Lung (tissue), 12 donors: ENCODE measurements around the gene TNFRSF4. TPM values are rescaled to one million over a fixed set of nuclear protein-coding genes. Genes with fewer than 3 reads are reported as not detected.

Experiments
- ATAC-seq: fragments of 200-7000 bp; cut with Tn5 transposase; one replicate; pipeline ENCODE4 v1.9.1; 2020; ENCODE audit warnings: moderate number of reproducible peaks; ENCODE audit not compliant: insufficient read depth, low FRiP score
- DNase-seq, 3 donors: peaks; one replicate each; pipeline ENCODE4 v3.0.0-alpha.2; 2013 to 2017
- H3K27ac ChIP-seq, 2 donors: one replicate each; pipeline ENCODE4 v1.5.1; 2013; ENCODE audit warnings: mild to moderate bottlenecking in 2 of 2, moderate library complexity in 2 of 2, control low read depth in 1 of 2, inconsistent platforms in 1 of 2, low read depth in 1 of 2, low read length in 1 of 2
- H3K27me3 ChIP-seq, 3 donors: one replicate each; pipeline ENCODE4 v1.5.1; 2013; ENCODE audit warnings: low read length in 2 of 3; ENCODE audit not compliant: control insufficient read depth in 3 of 3, insufficient read depth in 3 of 3
- H3K36me3 ChIP-seq, 4 donors: one replicate each; pipeline ENCODE4 v1.5.1; 2013; ENCODE audit warnings: low read length in 4 of 4, mild to moderate bottlenecking in 1 of 4, moderate library complexity in 1 of 4; ENCODE audit not compliant: control insufficient read depth in 4 of 4, insufficient read depth in 4 of 4
- H3K4me1 ChIP-seq, 5 donors: one replicate each; pipeline ENCODE4 v1.5.1; 2013; ENCODE audit warnings: low read length in 5 of 5, mild to moderate bottlenecking in 2 of 5, moderate library complexity in 1 of 5; ENCODE audit not compliant: control insufficient read depth in 5 of 5, insufficient read depth in 5 of 5
- H3K4me3 ChIP-seq: one replicate; pipeline ENCODE4 v1.5.1; 2013; ENCODE audit warnings: mild to moderate bottlenecking, control low read depth, moderate library complexity
- H3K9ac ChIP-seq, 2 donors: one replicate each; pipeline ENCODE4 v1.5.1; 2013; ENCODE audit warnings: low read length in 2 of 2, control low read depth in 1 of 2; ENCODE audit not compliant: insufficient read depth in 1 of 2
- H3K9me3 ChIP-seq, 4 donors: one replicate each; pipeline ENCODE4 v1.5.1; 2013; ENCODE audit warnings: low read length in 3 of 4, mild to moderate bottlenecking in 1 of 4, moderate library complexity in 1 of 4; ENCODE audit not compliant: control insufficient read depth in 4 of 4, insufficient read depth in 3 of 4
- WGBS, 2 donors: extraction: QIAGEN DNeasy Blood & Tissue Kit; methylation state at CpG; one replicate each; pipeline ENCODE4 v1.1.7; 2013; 5-methylcytosine and 5-hydroxymethylcytosine counted together
- polyA plus RNA-seq, 2 donors: library from polyadenylated mRNA; stranded (reverse); fragments of 200-250 nt; gene quantifications; one replicate each; pipeline ENCODE4 v1.2.1, GENCODE V29; 2013
- total RNA-seq, 2 donors: library from RNA; depleted of rRNA in 1 of 2; stranded (reverse); fragments of >200 nt in 1 of 2; gene quantifications; one replicate each; pipeline ENCODE4 v1.2.1, GENCODE V29; 2014 to 2021
- TF ChIP-seq, protein P1 (sequence below): IDR thresholded peaks from 2 replicates; pipeline ENCODE4 v1.5.1; 2012; ENCODE audit warnings: mild to moderate bottlenecking; ENCODE audit errors: control extremely low read depth, extremely low read depth
- donor health status: control.
- donor health status: control.
- donor health status: Bipolar disorder and iron deficiency.
- donor health status: healthy.
- donor health status: DM: yes; HTN: yes; CAD: no.

Gene TNFRSF4
- total and polyA plus RNA-seq, 4 donors, result 3.6 to 11.3 (median 6.9) TPM

DNA sequence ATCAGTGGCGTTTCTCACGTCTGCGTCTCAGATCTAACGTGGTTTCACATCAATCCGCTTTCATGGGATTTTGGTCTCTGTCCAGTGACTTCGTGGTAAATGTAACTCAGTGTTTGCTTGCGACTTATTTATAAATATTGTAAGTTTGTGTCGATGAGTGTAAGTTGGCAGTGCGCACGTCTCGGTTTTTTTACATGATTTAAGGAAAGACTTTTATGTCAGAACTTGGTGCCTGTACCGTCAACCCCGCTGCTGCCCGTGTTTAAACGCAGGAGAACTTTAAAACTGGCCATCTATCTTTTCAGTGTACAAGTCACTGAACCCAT is 19.6 kb upstream of the TNFRSF4 start:
- no peak overlapping the region for H3K4me3 ChIP-seq
- no peak overlapping the region for H3K9ac ChIP-seq

DNA sequence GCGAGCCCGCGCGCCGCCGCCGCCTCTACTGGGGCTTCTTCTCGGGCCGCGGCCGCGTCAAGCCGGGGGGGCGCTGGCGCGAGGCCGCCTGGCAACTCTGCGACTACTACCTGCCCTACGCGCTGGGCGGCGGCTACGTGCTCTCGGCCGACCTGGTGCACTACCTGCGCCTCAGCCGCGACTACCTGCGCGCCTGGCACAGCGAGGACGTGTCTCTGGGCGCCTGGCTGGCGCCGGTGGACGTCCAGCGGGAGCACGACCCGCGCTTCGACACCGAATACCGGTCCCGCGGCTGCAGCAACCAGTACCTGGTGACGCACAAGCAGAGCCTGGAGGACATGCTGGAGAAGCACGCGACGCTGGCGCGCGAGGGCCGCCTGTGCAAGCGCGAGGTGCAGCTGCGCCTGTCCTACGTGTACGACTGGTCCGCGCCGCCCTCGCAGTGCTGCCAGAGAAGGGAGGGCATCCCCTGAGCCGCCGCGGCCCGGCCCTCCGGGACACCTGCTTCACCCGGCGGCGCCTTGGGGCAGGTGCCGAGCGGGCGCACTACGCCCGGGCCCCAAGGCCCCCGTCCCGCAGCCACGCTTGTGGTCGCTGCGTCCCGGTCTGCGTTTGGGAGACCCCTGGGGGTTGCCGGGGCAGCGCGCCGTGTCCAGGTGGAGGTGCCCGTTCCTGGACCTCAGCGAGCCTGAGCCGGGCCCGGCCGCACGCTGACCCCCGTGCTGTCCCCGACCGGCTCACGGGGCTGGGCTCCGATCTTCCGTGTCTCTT is 19.0 kb upstream of the TNFRSF4 start:
- 78 to 82% methylated on average over 97 to 98 of the region's 98 CpGs for WGBS, 2 donors
- H3K27me3 ChIP-seq, result peaks cover 0 to 13% (median 0%) of the 10 kb centered on the region in 3 donors
- TF ChIP-seq, protein P1, sequence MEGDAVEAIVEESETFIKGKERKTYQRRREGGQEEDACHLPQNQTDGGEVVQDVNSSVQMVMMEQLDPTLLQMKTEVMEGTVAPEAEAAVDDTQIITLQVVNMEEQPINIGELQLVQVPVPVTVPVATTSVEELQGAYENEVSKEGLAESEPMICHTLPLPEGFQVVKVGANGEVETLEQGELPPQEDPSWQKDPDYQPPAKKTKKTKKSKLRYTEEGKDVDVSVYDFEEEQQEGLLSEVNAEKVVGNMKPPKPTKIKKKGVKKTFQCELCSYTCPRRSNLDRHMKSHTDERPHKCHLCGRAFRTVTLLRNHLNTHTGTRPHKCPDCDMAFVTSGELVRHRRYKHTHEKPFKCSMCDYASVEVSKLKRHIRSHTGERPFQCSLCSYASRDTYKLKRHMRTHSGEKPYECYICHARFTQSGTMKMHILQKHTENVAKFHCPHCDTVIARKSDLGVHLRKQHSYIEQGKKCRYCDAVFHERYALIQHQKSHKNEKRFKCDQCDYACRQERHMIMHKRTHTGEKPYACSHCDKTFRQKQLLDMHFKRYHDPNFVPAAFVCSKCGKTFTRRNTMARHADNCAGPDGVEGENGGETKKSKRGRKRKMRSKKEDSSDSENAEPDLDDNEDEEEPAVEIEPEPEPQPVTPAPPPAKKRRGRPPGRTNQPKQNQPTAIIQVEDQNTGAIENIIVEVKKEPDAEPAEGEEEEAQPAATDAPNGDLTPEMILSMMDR, result no peak
- peak overlapping the region; percentile 43 for H3K4me3 ChIP-seq
- no peak overlapping the region for H3K9ac ChIP-seq
- ATAC-seq (no peak), DNase-seq (no peak)
- H3K9me3 ChIP-seq, result peaks cover 0 to 6% (median 0%) of the 10 kb centered on the region in 4 donors
- peak overlapping the region in 1 of 2 donors; percentile 25 for H3K27ac ChIP-seq
- peaks cover 0 to 26% (median 7%) of the 10 kb centered on the region in 5 donors for H3K4me1 ChIP-seq
- H3K36me3 ChIP-seq, result peaks cover 0 to 12% (median 3%) of the 10 kb centered on the region in 4 donors

More for the DNA sequence above, 19.6 kb upstream of the TNFRSF4 start:
- Histone ChIP-seq H3K36me3 (peaks cover 0 to 7% (median 3%) of the 10 kb centered on the region in 4 donors), H3K9me3 (peaks cover 0 to 8% (median 0%) of the 10 kb centered on the region in 4 donors), H3K4me1 (peaks cover 0 to 26% (median 7%) of the 10 kb centered on the region in 5 donors), H3K27ac (no peak overlapping the region), H3K27me3 (peaks cover 0 to 17% (median 0%) of the 10 kb centered on the region in 3 donors)
- no peak for ATAC-seq
- DNase-seq, result no peak
- WGBS, 2 donors, result 97% methylated on average over 15 of the region's 15 CpGs
- TF ChIP-seq, protein P1, result no peak

DNA sequence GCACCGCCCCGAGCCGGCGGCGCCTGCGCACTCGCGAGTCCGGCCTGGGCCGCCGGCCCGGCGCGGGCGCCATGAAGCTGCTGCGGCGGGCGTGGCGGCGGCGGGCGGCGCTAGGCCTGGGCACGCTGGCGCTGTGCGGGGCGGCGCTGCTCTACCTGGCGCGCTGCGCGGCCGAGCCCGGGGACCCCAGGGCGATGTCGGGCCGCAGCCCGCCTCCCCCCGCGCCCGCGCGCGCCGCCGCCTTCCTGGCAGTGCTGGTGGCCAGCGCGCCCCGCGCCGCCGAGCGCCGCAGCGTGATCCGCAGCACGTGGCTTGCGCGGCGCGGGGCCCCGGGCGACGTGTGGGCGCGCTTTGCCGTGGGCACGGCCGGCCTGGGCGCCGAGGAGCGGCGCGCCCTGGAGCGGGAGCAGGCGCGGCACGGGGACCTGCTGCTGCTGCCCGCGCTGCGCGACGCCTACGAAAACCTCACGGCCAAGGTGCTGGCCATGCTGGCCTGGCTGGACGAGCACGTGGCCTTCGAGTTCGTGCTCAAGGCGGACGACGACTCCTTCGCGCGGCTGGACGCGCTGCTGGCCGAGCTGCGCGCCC is 18.3 kb upstream of the TNFRSF4 start, which contains the start of gene B3GALT6:
Gene B3GALT6, plus strand, starts transcription at position 30 of the 588 bp plus-strand sequence. Its CDS starts 42 bp downstream, at position 72.
- ATAC-seq (no peak), DNase-seq (no peak)
- Histone ChIP-seq H3K27ac (peak within 1 kb of the TSS; percentile 91 to 97), H3K9me3 (peaks cover 0 to 6% (median 0%) of the 10 kb centered on the region in 4 donors), H3K9ac (peak within 1 kb of the TSS in 1 of 2 donors; percentile 56), H3K4me1 (peaks cover 0 to 26% (median 7%) of the 10 kb centered on the region in 5 donors), H3K36me3 (peaks cover 0 to 19% (median 3%) of the 10 kb centered on the region in 4 donors), H3K4me3 (peak within 1 kb of the TSS; percentile 93), H3K27me3 (peaks cover 0 to 6% (median 0%) of the 10 kb centered on the region in 3 donors)
- WGBS, 2 donors, result 5 to 26% methylated on average over 19 to 100 of the region's 100 CpGs
- TF ChIP-seq, protein P1, result no peak
